Body of pancreas (tissue), 4 donors: ENCODE results near the gene TMBIM4. TPM values are rescaled to one million over a fixed set of nuclear protein-coding genes. Genes with fewer than 3 reads are reported as not detected.
A peak's percentile ranks its signal among the peaks of the same experiment; 100 is the strongest.

Experiments used
- ATAC-seq: fragments of 150-250 bp; one replicate; pipeline ENCODE4 v1.9.1; 2016
- DNase-seq, 4 donors: peaks; one replicate each; pipeline ENCODE4 v3.0.0-alpha.2; 2019
- H3K27ac ChIP-seq, 4 donors: fragments of 200-600 bp; sonication (generic); 1 replicate in 3 of 4; 2 replicates in 1 of 4; pipeline versions ENCODE4 v1.5.1 to v1.6.1; 2016 to 2019; ENCODE audit warnings: mild to moderate bottlenecking in 1 of 4, mixed read lengths in 1 of 4, moderate library complexity in 1 of 4
- H3K27me3 ChIP-seq, 2 donors: fragments of 200-600 bp; sonication (generic); one replicate each; pipeline ENCODE4 v1.6.0; 2016; ENCODE audit warnings: mild to moderate bottlenecking in 1 of 2
- H3K36me3 ChIP-seq, 2 donors: fragments of 200-600 bp; sonication (generic); replicated peaks in 1 of 2; 2 replicates each; pipeline ENCODE4 v1.5.1; 2016; ENCODE audit warnings: low read depth in 2 of 2; ENCODE audit not compliant: insufficient read depth in 1 of 2
- H3K4me1 ChIP-seq: fragments of 200-600 bp; sonication (generic); one replicate; pipeline ENCODE4 v1.6.0; 2016
- H3K4me3 ChIP-seq, 2 donors: fragments of 200-600 bp; sonication (generic); 1 replicate in 1 of 2; 2 replicates in 1 of 2; pipeline ENCODE4 v1.5.1; 2016 to 2019
- H3K9me3 ChIP-seq, 3 donors: fragments of 200-600 bp; sonication (generic); 1 replicate in 2 of 3; 2 replicates in 1 of 3; pipeline ENCODE4 v1.5.1; 2016
- CTCF ChIP-seq, 7 experiments: fragments of 450-650 bp in 4 of 7; fragments of 200-600 bp in 3 of 7; sonication (generic) in 3 of 7; IDR thresholded peaks; one replicate each; pipeline ENCODE4 v1.5.1; 2016 to 2019; ENCODE audit warnings: antibody characterized with exemption in 7 of 7
- POLR2A ChIP-seq, 3 donors: fragments of 450-650 bp; IDR thresholded peaks; one replicate each; pipeline ENCODE4 v1.6.1; 2016; ENCODE audit warnings: antibody characterized with exemption in 3 of 3, mild to moderate bottlenecking in 2 of 3
- whole genome bisulfite sequencing, 2 donors: methylation state at CpG; one replicate each; pipeline ENCODE4 v1.1.5; 2017; 5-methylcytosine and 5-hydroxymethylcytosine counted together
- intact Hi-C: fragments of 100-400 bp; cut with DNase I; formaldehyde crosslinking; loops from one replicate; pipeline ENCODE4 v1.15.1; 2023
- total RNA-seq, 2 donors: library from RNA; depleted of rRNA; stranded (reverse); fragments of >200 nt; gene quantifications; one replicate each; pipeline ENCODE4 v1.1.0, GENCODE V29; 2016

The TMBIM4 gene
- total RNA-seq, 2 donors from 2014 or later: 59.7 to 62.3 TPM

DNA sequence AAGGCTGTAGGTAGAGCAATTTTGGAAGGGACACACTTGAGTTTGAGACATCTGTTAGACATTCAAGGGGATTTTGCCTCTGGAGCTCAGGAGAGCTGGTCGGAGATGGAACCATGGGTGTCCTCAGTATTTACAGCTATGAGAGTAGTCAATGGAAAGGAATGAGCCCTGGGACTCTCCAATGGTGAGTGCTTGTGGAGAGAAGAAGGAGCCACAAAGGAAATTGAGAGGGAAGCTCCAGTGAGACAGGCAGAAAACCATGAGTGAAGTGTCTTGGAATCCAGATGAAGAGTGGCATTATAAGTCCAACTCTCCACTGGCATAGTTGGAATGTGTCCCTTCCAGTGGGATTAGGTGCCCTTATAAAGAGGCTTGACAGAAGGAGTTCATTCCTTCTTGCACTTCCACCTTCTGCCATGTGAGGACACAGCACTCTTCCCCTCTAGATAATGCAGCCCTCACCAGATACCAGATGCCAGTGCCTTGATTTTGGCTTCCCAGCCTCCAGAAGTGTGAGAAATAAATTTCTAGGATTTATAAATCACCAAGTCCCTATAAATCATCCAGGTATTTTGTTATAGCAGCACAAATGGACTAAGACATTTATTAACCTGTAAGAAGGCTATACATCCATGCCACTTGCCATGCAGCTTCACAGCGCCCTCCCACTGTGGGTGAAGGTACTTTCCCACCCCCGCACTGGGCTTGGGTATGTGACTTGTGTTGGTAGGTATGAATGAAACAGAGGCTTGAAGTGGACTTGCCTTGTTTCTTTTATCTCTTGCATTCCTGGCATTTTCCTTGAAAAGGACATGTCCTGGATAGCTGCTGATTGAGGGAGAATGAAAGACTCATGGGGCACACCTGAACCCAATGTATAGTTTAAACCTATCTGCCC is 66.5 kb downstream of the TMBIM4 start:
- TF ChIP-seq POLR2A (IDR thresholded peaks at IDR 0.05) (no peak), CTCF (IDR thresholded peaks at IDR 0.05) (no peak)
- WGBS, 2 donors: 72 to 75% methylated on average over 3 of the region's 3 CpGs
- Histone ChIP-seq H3K4me3 (no peak overlapping the region), H3K27me3 (no peaks in the 10 kb centered on the region), H3K27ac (no peak overlapping the region), H3K4me1 (peaks cover 10% of the 10 kb centered on the region), H3K36me3 (no peaks in the 10 kb centered on the region), H3K9me3 (peaks cover 0 to 8% (median 0%) of the 10 kb centered on the region in 3 donors)
- no peak for ATAC-seq
- intact Hi-C loops: loop anchor here (10.0 kb wide), 1 partner anchor 798 kb away; no protein-coding TSS in a partner anchor
- no peak for DNase-seq

GRCh38 chr12:66092559-66093269 is 77.1 kb downstream of the TMBIM4 start:
- Histone ChIP-seq H3K36me3 (no peaks in the 10 kb centered on the region), H3K4me3 (no peak overlapping the region), H3K4me1 (peaks cover 4% of the 10 kb centered on the region), H3K27ac (peak overlapping the region in 1 of 4 donors; percentile 3), H3K9me3 (no peaks in the 10 kb centered on the region), H3K27me3 (no peaks in the 10 kb centered on the region)
- WGBS, 2 donors: 3% methylated on average over 1 of the region's 1 CpG
- ATAC-seq: peak; percentile 48
- intact Hi-C loops: no loop called here
- TF ChIP-seq POLR2A (IDR thresholded peaks at IDR 0.05) (no peak), CTCF (IDR thresholded peaks at IDR 0.05) (no peak)
- DNase-seq: peak in 2 of 4 donors; percentile 20 to 47

DNA sequence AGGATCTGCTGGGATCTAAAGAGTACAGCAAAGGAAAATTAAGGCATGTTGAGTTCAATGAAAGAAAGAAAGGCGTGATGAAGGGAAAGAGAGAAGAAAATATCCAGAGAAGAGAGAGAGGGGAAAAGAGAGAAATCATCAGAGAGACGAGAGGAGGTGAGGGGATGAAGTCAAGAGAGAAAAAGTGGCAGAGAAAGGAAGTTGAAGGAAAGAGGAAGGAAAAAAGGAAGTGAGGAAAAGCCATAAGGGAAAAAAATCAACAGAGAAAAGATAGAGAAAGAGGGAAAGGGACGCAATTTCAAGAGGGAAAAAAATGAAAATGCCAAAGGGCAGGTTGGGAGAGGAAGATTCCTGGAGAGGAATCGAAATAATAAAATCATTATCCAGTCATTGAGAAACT is 79.6 kb downstream of the TMBIM4 start:
- ATAC-seq (no peak), DNase-seq (no peak)
- TF ChIP-seq CTCF (IDR thresholded peaks at IDR 0.05): no peak
- TF ChIP-seq POLR2A (IDR thresholded peaks at IDR 0.05): no peak
- H3K4me3 ChIP-seq: no peak overlapping the region
- intact Hi-C loops: no loop called here
- WGBS, 2 donors: 48 to 49% methylated on average over 4 of the region's 4 CpGs
- H3K27me3 ChIP-seq: no peaks in the 10 kb centered on the region
- H3K27ac ChIP-seq: no peak overlapping the region
- peaks cover 4% of the 10 kb centered on the region for H3K4me1 ChIP-seq
- no peaks in the 10 kb centered on the region for H3K9me3 ChIP-seq
- H3K36me3 ChIP-seq: no peaks in the 10 kb centered on the region

- no peak overlapping the region for H3K27ac ChIP-seq
- no peak overlapping the region for H3K4me3 ChIP-seq
Observed at GRCh38 chr12:66087365-66087943, 82.3 kb downstream of the TMBIM4 start.

More at GRCh38 chr12:66087365-66087943, 82.3 kb downstream of the TMBIM4 start:
- intact Hi-C loops: no loop called here
- no peaks in the 10 kb centered on the region for H3K9me3 ChIP-seq
- peak; percentile 50 to 80 (median 74) for TF ChIP-seq CTCF (IDR thresholded peaks at IDR 0.05)
- TF ChIP-seq POLR2A (IDR thresholded peaks at IDR 0.05): no peak
- ATAC-seq: peak; percentile 59
- peak; percentile 59 to 74 (median 70) for DNase-seq
- WGBS, 2 donors: 21% methylated on average over 10 of the region's 10 CpGs
- no peaks in the 10 kb centered on the region for H3K4me1 ChIP-seq
- no peaks in the 10 kb centered on the region for H3K36me3 ChIP-seq
- no peaks in the 10 kb centered on the region for H3K27me3 ChIP-seq
